OCI-LY7 (cell line): Measurements from ENCODE around the gene ABO.

Source experiments
- EZH2phosphoT487 ChIP-seq: fragments of 200-600 bp; sonication (generic); IDR thresholded peaks from 2 replicates; pipeline ENCODE4 v1.6.1; 2018; ENCODE audit warnings: low read depth, borderline replicate concordance, mild to moderate bottlenecking, mixed run types, antibody characterized with exemption, low read length, moderate library complexity, mixed read lengths
- TF ChIP-seq, protein P1 (sequence below): fragments of 200-600 bp; sonication (generic); conservative IDR thresholded peaks from 2 replicates; pipeline ENCODE4 v1.5.1; 2014; ENCODE audit warnings: mild to moderate bottlenecking, antibody characterized with exemption, low read length, moderate library complexity, mixed read lengths

GRCh38 chr9:133280392-133280791, 5.4 kb upstream of the ABO start:
- no peak for TF ChIP-seq EZH2phosphoT487
- TF ChIP-seq, protein P1, sequence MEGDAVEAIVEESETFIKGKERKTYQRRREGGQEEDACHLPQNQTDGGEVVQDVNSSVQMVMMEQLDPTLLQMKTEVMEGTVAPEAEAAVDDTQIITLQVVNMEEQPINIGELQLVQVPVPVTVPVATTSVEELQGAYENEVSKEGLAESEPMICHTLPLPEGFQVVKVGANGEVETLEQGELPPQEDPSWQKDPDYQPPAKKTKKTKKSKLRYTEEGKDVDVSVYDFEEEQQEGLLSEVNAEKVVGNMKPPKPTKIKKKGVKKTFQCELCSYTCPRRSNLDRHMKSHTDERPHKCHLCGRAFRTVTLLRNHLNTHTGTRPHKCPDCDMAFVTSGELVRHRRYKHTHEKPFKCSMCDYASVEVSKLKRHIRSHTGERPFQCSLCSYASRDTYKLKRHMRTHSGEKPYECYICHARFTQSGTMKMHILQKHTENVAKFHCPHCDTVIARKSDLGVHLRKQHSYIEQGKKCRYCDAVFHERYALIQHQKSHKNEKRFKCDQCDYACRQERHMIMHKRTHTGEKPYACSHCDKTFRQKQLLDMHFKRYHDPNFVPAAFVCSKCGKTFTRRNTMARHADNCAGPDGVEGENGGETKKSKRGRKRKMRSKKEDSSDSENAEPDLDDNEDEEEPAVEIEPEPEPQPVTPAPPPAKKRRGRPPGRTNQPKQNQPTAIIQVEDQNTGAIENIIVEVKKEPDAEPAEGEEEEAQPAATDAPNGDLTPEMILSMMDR = no peak
